SIG-M5 (cell line): ENCODE measurements around the gene FAM131A.

Experiments used
- DNase-seq: peaks from one replicate; lab custom pipeline; 2025; lab: John Stamatoyannopoulos, UW

The FAM131A gene

DNA sequence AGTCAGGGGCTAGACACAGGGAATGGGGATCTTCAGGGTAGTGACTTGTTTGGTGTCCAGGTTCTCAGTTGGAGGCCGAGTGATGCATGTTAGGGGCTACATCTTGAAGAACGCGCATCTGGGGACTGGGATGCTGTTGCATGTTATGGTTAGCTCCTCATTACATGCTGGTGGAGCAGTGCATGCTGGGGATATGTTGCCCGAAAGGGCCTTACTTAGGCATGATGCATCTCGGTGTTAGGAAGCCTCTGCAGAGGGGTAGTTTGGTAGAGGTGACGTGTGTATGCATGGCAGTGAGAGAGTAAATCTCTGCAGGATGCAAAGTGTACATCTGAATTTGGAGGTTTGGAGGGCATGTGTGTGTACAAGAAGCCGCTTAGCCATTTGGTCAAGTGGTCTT lies 20.6 kb upstream of the FAM131A start:
- DNase-seq: no peak

DNA sequence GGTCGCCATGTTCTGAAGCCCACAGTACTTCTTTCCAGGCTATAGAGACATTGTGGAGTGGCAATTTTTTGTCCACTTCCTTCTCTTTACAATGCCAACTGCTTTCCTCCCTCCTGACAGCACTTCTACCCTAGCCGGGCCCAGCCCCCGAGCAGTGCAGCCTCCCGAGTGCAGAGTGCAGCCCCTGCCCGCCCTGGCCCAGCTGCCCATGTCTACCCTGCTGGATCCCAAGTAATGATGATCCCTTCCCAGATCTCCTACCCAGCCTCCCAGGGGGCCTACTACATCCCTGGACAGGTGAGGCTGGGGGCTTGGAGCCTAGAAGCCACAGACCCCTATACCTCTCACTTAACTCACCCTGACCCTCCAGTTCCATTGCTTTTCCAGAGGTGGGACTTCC lies 20.2 kb upstream of the FAM131A start:
- no peak for DNase-seq

DNA sequence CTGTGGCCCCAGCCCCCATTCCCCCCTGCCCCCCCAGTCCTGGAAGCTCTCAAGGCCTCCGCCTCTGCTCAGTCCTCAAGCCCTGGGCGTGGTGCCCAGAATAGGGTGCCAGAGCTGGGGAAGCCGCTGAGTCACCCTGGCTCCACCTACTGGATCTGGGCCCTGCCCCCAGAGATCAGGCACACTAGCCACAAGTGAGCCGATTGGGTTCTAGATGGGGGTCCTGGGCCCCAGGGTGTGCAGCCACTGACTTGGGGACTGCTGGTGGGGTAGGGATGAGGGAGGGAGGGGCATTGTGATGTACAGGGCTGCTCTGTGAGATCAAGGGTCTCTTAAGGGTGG lies 17.3 kb upstream of the FAM131A start:
- DNase-seq: no peak

DNA sequence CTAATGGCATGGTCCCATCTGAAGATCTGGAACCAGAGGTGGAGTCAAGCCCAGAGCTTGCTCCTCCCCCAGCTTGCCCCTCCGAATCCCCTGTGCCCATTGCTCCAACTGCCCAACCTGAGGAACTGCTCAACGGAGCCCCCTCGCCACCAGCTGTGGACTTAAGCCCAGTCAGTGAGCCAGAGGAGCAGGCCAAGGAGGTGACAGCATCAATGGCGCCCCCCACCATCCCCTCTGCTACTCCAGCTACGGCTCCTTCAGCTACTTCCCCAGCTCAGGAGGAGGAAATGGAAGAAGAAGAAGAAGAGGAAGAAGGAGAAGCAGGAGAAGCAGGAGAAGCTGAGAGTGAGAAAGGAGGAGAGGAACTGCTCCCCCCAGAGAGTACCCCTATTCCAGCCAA lies 15.7 kb upstream of the FAM131A start:
- DNase-seq: no peak

DNA sequence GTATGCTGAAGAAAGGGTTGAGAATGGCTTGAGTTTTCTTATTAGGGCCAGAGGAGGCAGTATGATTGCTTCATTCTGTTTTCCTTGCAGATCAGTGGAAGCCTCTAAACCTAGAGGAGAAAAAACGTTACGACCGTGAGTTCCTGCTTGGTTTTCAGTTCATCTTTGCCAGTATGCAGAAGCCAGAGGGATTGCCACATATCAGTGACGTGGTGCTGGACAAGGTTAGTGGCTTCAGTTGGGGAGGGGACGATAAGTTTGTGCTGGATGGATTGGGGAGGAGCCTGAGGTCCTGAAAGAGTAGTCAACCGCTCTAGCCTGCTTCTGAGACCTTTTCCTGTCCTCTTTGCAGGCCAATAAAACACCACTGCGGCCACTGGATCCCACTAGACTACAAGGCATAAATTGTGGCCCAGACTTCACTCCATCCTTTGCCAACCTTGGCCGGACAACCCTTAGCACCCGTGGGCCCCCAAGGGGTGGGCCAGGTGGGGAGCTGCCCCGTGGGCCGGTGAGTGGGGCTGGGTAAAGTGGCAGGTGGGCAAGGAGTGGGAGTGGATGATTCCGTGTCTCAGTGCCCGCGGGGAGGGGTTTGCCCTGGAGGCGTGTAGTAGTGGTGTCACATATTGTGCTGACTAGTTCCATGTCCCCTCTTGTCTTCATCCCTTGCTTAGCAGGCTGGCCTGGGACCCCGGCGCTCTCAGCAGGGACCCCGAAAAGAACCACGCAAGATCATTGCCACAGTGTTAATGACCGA lies 14.5 kb upstream of the FAM131A start:
- DNase-seq: peak; percentile 60

DNA sequence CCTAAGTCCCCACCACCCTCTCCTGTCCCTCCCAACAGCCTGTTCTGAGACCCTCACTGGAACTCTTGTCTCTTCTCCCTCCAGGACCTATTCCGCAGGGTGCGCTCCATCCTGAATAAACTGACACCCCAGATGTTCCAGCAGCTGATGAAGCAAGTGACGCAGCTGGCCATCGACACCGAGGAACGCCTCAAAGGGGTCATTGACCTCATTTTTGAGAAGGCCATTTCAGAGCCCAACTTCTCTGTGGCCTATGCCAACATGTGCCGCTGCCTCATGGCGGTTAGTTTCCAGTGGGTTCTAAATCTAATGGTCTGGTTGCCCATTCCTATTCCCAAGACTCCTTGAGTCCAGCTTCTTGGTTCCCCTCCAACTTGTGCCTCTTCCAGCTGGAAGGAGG lies 13.7 kb upstream of the FAM131A start:
- no peak for DNase-seq

DNA sequence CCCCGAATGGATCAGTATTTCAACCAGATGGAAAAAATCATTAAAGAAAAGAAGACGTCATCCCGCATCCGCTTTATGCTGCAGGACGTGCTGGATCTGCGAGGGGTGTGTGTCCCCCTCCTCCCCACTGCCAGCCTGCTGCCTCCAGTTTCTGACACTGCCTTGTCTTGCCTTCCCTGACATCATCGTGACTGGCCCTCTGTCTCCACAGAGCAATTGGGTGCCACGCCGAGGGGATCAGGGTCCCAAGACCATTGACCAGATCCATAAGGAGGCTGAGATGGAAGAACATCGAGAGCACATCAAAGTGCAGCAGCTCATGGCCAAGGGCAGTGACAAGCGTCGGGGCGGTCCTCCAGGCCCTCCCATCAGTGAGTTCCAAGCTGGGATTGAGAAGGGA lies 12.1 kb upstream of the FAM131A start:
- DNase-seq: no peak

DNA sequence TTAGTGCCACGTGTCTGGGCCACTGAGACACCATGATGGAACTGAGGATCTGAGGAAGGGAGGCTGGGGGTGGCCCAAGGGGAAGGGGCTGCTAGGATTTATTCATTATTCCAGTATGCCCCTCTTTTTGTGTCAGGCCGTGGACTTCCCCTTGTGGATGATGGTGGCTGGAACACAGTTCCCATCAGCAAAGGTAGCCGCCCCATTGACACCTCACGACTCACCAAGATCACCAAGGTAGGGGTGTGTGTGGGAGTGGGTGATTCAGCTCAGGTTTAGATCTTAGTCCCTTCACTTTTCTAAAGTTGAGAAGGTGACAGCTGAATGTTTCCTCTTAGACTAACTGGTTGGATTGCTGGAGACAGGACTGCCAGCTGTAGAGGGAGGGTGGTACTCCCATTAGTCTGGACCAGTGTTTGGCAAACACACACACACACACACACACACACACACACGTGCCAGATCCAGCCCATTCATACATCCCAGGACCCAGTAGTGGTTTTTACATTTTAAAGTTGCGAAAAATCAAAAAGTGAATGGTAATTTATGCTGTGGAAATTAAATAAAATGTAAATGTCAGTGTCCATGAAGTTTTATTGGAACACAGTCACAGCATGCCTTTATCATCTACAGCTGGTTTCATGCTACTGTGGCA lies 11.6 kb upstream of the FAM131A start:
- DNase-seq: no peak

DNA sequence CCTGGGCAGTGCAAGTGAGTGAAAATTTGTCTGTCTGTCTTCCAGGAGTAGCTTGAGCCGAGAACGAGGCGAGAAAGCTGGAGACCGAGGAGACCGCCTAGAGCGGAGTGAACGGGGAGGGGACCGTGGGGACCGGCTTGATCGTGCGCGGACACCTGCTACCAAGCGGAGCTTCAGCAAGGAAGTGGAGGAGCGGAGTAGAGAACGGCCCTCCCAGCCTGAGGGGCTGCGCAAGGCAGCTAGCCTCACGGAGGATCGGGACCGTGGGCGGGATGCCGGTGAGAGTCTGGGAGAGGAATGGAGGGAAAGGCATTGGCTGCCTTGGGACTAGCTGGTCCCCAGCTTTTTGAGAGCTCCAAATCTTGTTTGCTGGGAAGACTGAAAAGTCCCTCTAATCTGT lies 10.2 kb upstream of the FAM131A start:
- no peak for DNase-seq

DNA sequence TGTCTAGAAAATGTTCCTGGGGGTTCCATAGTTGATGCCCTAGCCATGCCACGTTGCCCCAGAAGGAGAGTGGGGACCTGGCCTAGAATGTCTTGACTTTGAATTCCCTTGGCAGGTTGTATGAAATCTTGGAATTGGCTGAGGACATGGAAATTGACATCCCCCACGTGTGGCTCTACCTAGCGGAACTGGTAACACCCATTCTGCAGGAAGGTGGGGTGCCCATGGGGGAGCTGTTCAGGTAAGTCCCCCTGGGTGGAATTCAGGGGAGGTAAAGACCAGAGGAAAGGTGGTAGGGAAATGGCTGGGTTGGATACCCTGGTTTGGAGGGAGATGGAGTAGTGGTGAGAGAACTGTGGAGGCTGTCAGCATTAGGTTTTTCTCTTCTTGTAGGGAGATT lies 8.9 kb upstream of the FAM131A start:
- DNase-seq: no peak

DNA sequence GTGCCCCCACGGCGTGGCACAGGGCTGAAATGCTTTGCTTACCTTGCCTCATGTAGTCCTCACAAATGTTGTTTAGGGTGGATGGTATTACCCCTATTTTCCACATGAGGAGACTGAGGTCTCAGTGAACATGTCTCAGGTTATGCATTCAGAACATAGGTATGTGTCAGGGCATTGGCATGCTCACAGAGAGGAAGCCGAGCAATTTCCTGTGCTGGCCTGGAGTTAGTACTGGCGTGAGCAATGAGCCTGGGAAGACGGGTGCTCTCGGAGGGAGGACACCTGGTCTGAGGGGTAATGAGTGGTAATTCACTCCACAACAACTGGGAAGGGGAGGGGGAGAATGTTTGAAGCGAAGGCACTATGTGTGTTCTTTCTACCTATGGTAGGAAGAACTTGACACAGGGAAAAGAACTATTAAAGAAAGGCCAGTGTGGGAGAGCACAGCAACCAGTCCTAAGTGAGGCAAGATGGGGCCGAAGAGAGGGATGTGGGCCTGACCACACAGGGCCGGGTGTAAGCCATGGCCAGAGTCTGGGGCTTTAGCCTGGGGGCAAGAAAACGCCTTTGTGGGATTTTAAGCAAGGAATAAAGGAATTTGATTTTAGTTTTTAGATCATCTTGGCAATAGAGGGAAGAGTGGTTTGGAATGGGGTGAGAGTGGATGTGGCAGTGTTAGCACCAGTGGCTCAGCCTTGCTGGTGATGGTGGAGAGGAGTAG lies 4.9 kb upstream of the FAM131A start:
- no peak for DNase-seq

DNA sequence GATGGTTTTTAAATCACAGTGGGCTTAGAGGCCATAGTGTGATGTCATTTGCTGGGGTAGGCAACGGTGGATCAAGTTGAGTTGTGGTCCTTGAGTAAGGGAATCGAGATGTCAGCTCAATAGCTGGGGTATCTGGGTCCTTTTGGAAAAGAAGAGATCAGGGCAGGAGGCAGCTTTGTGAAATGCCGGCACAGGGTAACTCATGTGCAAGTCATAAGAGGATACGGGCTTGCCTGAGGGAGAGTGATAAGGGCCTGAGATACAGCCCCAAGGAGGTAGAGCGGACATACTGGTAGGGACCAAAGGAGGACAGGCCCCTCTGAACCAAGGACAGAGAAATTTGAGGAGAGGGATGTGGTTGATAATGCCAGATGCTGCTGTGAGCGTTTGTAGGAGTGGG lies 4.2 kb upstream of the FAM131A start:
- DNase-seq: no peak

DNA sequence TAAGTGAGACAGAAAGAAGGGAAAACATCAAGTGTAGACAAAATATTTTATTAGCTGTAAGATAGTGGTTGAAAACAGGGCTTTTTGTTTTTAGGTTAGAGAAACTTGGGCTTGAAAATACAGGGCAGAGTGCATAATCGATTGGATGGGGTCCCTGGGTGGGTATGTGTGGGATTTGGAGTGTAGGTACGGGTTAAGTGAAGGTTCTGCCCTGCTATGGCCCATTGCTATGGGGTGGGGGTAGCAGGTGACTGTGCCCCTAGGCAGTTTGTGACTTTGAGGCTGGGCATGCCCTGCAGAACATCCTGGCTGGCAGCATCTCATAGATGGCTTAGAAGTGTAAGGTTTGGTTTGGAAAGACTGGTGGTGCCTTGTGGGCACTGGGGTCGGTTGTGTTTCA lies 3.7 kb upstream of the FAM131A start:
- DNase-seq: no peak

DNA sequence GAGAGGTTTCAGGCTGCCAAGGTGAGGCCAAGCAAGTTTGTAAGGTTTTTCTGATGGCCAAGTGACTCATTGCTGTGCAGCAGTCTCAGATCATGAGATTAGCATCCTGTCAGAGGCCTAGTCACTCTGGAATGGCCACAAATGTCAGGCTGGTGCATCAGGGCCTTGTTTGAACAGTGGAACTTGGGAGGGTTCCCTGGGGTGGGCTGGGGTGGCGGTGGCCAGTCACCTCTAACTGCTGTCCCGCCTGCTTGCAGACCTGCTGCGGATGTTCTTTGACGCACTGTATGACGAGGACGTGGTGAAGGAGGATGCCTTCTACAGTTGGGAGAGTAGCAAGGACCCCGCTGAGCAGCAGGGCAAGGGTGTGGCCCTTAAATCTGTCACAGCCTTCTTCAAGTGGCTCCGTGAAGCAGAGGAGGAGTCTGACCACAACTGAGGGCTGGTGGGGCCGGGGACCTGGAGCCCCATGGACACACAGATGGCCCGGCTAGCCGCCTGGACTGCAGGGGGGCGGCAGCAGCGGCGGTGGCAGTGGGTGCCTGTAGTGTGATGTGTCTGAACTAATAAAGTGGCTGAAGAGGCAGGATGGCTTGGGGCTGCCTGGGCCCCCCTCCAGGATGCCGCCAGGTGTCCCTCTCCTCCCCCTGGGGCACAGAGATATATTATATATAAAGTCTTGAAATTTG lies 2.8 kb upstream of the FAM131A start:
- no peak for DNase-seq

DNA sequence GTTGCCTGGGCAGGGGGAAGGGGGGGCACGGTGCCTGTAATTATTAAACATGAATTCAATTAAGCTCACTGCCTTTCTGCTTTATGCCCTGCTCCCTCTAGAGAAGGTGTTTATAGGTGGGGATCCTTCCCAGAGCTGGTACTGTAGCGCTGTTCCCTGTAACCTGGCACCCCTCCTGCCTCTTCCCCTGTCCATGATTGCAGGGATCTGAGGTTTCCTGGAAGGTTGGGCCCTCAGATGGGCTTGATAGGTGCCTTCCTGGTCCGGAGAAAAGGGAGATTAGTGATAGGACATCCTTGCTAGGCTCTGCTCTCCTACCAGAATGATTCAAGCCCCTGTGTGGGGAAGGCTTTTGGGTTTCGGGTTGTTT lies 2.1 kb upstream of the FAM131A start:
- DNase-seq: no peak

DNA sequence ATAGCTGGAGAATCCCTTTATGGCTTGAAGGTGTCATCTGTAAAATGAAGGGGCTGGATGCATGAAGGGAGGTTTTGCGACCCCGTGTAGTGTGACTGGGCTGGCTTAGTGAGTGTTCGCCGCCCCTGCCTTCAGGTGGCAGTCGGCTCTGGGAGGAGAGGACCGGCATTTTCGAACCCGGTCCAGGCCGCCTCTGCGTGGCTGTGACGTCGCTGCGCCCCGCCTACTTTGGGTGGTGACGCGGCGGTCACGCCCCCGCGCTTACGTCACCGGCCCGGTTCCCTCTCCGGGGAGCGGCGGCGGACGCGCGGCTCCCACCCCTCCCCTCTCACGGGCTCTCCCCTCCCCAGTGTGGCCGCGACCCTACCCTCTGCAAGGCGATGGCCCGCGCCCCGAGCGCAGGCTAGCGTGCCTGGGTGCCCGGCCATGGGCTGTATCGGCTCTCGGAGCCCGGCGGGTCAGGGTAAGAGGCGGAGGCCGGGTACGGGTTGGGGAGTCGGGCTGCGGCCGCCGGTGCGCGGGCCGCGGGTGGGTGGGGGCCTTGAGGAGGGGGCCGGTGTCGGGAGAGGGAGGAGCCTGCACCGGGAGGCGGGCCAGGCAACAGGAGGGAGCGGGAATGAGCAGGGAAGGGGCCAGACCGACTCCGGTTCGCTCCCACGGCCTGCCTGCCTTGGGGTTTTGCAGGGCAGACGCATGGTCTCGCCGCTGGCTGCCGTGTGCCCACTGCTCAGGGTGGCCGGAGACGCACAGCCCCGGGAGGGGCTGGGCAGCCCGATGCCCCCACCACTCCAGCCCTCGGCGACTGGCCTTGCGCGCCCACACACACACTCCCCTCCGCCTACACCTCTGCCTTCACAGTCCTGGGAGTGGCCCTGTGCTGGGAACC lies 1.5 kb upstream of the FAM131A start:
- DNase-seq: no peak

DNA sequence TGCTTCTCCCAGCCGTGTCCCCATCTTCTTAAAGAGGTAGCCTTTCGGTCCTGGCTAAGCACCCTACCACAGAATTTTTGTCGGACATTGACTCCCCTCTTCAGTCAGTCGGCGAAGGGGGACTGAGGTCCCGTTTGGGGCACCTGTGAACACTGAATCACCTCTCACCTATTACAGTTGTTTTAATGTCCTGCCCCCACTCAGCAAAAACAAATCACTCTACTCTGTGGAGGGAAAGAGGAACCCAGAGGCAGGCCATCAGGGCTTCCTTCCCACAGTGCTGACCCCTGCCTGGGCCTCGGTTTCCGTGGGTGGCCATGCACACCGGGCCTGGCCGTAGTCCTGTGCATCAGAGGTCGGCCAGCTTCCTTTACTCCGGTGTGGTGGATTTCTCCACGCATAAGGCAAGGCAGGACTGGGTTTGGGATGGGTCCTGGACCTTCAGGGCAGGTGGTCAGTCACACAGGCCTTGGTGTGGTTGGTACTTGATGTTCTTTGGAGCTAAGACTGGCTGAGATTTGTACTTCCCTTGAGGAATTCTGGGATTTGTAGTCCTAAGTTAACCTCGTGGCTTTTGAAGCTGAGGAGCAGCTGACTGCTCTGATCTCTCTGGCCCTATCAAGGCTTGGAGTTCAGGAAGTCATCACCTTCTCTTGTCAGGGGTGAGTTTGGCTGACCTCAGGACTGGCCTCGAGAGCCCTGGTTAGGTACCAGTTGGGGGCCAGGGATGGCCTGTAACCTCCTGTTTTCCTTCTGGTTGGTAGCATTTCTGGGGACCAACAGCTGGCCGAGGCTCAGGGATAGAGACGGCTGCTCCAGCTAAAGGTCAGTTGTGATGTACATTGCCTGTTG lies 627 bp upstream of the FAM131A start:
- DNase-seq: no peak

DNA sequence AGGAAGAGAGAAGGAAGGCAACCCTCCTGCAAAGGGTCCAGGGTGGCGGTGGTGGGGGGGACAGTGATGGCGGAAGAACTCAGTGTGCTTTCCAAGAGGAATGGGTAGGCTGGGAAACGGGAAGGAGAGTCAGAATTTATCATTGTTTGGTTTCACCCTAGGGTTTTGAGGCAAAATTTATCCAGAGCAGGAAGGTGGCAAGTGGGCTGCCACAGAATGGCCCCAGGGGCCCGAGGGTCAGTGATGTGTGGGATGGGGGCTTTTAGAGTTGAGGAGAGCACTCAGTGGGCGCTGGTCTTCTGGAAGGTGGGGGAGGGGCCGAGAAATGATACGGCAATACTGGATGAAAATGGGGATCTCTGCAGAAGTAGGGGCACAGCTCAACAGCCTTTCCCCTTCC lies 581 bp downstream of the FAM131A start:
- DNase-seq: no peak

DNA sequence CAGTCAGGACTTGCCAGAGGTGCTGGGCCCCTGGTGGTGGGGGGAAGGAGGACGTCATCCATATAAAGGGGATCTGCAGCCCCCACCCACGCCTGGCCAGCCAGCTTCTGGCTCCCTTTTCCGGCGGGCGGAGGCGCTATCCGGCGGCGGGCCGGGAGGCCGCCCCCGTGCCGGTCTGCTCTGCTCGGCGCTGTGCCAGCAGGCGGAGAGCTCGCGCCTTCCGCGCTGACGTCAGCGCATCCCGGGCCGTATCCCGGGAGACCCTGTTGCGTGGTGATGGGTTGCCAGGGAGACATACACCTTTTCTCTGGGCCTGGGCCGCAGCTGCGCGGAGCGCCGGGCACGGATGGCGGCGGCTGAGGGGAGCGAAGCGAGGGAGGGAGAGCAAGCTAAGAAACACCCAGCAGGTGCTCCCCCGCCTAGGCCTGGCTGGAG lies 1.1 kb downstream of the FAM131A start:
- no peak for DNase-seq

DNA sequence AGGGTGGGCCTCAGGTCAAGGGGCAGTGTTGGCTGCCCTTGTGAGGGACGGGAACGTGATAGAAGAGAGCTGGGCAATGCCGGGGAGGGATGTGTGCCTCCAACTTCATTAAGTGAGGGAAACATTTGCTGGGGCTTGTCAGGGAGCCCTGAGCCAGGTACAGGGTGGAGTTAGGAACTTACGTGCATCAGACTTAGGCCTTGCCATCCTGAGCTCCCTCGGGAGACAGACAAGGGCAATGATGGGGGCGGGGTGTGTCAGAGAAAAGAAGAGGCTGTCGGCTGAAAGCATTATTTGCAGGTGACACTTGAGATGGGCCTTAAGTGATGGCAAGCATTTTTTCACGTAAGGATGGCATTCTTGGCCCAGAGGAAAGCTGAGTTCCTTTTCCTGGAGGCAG lies 1.6 kb downstream of the FAM131A start:
- DNase-seq: no peak
